Rectal smooth muscle tissue (tissue), 1 donor: Measurements from ENCODE around the gene ZBED4.

Experiments used
- H3K27ac ChIP-seq: one replicate; pipeline ENCODE4 v1.7.0; 2013; ENCODE audit warnings: low read depth, low read length, inconsistent platforms
- H3K27me3 ChIP-seq: one replicate; pipeline ENCODE4 v1.7.0; 2013; ENCODE audit warnings: low read length; ENCODE audit not compliant: control insufficient read depth, insufficient read depth
- H3K36me3 ChIP-seq: one replicate; pipeline ENCODE4 v1.7.0; 2013; ENCODE audit warnings: low read length; ENCODE audit not compliant: control insufficient read depth, insufficient read depth
- H3K4me1 ChIP-seq: one replicate; pipeline ENCODE4 v1.7.0; 2013; ENCODE audit warnings: low read length; ENCODE audit not compliant: control insufficient read depth, insufficient read depth
- H3K4me3 ChIP-seq: one replicate; pipeline ENCODE4 v1.7.0; 2013; ENCODE audit warnings: low read length
- H3K9ac ChIP-seq: one replicate; pipeline ENCODE4 v1.7.0; 2013; ENCODE audit warnings: low read length

Gene ZBED4

DNA sequence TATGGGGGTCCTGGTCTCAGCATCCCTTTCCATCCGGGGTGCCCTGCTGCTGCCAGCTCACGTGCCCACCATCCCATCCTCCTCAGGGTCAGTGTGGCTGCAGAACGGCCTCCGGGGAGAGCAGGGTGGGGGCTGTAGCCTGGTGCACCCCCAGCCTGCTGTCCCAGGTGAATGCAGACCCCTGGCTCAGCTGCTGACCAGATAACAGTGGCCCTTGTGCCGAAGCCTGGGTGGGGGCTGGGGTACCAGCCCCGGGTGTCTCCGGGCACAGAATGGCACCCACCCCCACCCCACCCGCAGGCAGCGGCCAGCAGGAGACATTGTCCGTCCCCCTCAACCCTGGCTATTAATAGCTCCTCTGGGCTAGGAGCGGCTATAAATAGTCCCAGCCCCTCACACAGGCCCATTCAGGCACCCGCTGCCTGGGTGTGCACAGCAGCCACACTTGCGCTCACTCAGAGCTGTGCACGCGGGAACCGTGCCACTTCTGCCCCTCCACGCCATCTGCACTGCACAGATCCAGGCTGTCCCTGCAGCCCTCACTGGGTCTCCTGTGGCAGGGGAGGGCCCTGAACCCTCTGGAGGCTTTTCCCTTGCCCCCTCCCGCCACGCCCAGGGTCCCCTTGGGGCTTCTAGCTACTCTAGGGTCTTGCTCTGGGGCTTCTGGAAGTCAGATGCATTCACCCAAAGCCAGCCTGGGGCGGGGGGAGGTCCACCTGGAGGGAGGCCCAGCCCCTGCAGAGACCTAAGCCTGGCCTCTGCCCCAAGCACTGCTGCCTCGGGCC lies 83.5 kb downstream of the ZBED4 start:
- Histone ChIP-seq H3K36me3 (no peaks in the 10 kb centered on the region), H3K4me1 (peaks cover 14% of the 10 kb centered on the region), H3K9ac (no peak overlapping the region), H3K4me3 (peak overlapping the region; percentile 36), H3K27me3 (no peaks in the 10 kb centered on the region), H3K27ac (peak overlapping the region; percentile 43)

DNA sequence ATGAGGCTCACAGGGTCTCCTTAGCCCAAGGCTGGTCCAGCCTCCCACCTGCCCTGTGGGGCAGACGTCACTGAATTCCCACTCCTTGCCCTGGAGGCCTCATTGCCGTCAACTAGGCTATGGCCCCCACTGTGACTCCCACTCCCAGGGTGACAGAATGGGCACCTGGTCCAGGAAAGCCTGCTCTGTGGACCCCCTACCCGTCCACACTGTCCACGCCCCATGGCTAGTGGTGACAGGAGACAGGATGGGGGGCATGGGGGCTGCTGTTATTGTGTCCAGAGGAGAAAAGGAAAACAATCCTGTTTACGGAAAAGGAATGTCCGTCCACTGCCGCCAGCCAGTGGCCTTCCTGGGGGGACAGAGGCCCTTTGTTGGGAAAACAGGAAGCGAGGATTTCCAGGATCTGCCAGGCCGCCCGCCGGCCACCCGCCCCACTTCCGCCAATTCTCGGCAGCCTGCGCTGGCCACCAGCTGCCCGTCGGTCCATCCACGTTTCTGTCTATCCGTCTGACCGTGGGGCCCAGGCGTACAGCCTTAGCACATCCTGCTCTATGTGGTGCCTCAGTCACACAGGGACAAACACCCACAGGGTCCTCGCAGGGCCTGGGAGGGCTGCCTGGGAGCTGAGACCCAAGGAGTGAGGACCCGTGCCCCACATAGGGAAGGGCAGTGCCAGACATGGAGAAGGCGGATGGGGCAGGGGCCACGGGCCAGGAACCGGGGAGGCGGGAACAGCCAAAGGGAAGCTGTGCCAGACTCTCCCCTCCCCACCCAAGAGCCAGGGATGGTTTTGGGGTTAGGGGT lies 84.3 kb downstream of the ZBED4 start:
- Histone ChIP-seq H3K27me3 (no peaks in the 10 kb centered on the region), H3K4me1 (peaks cover 14% of the 10 kb centered on the region), H3K36me3 (no peaks in the 10 kb centered on the region), H3K4me3 (peak overlapping the region; percentile 13), H3K9ac (no peak overlapping the region), H3K27ac (peak overlapping the region; percentile 43)

DNA sequence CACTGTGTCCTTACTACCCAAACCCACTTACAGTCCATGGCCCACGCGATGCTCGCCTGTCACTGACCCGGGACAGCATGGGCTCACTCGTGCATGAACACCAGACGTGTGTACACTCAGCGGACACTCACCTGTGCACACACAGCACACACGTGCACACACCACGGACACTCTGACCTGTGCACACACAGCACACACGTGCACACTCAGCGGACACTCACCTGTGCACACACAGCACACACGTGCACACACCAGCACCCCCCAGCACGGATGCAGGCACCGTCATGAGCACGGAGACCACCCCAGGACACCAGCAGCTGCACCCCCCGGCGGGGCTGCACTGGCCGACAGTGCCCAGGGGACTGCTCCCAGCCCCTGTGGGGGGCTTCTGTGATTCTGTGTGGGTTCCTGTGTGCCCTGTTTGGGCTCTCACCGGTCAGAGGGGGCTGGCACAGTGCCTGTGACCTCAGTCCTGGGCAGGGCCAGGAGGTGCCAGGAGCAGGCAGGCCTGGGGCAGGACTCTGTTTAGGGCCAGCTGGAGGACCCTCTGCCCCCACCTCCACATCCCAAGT lies 85.0 kb downstream of the ZBED4 start:
- H3K4me3 ChIP-seq: no peak overlapping the region
- peaks cover 14% of the 10 kb centered on the region for H3K4me1 ChIP-seq
- no peaks in the 10 kb centered on the region for H3K27me3 ChIP-seq
- H3K27ac ChIP-seq: no peak overlapping the region
- no peak overlapping the region for H3K9ac ChIP-seq
- no peaks in the 10 kb centered on the region for H3K36me3 ChIP-seq
